Endothelial cell of umbilical vein (primary cell): ENCODE results near the gene TTC9B. TPM values are rescaled to one million over a fixed set of nuclear protein-coding genes. Genes with fewer than 3 reads are reported as not detected.

Source experiments
- BruUV-seq: library from RNA; stranded (reverse); fragments of 400-500 nt; replicated peaks from 2 replicates; lab custom pipeline; 2021; lab: Mats Ljungman, UMichigan
- CTCF ChIA-PET: fragments of 300-600, 350-600 bp; sonication (Branson Sonifier 250); formaldehyde crosslinking; loops from one replicate; lab custom pipeline; 2021; ENCODE audit warnings: antibody characterized with exemption, inconsistent platforms; lab: Charles Lee
- POLR2A ChIA-PET: fragments of 300-600, 350-600 bp; sonication (Branson Sonifier 250); formaldehyde crosslinking; loops from one replicate; lab custom pipeline; 2021; ENCODE audit warnings: antibody characterized with exemption, inconsistent platforms; lab: Charles Lee
- DNase-seq: peaks from one replicate; pipeline ENCODE4 v3.0.0-alpha.2; 2011; ENCODE audit warnings: low read depth, low spot score
- FAIRE-seq: peaks from 2 replicates; lab custom pipeline; 2011; peaks lifted over from hg19 to GRCh38; lab: Jason Lieb, UNC
- H2AFZ ChIP-seq: 2 replicates; pipeline ENCODE4 v1.6.0; 2012; ENCODE audit warnings: low read depth, low read length, control low read depth, inconsistent platforms
- H3K27ac ChIP-seq: 2 replicates; pipeline ENCODE4 v1.5.1; 2011; ENCODE audit warnings: low read depth, mild to moderate bottlenecking, control low read depth, low read length, moderate library complexity; ENCODE audit not compliant: insufficient read depth
- H3K27me3 ChIP-seq, 2 experiments: 2 replicates each; pipeline versions ENCODE4 v1.6.0 to v1.6.1; 2011; ENCODE audit warnings: low read length in 2 of 2, mixed read lengths in 1 of 2; ENCODE audit not compliant: control insufficient read depth in 2 of 2, insufficient read depth in 2 of 2
- H3K36me3 ChIP-seq, 2 experiments: 2 replicates in 1 of 2; 3 replicates in 1 of 2; pipeline ENCODE4 v1.5.1; 2011; ENCODE audit warnings: low read length in 2 of 2, mild to moderate bottlenecking in 1 of 2, moderate library complexity in 1 of 2; ENCODE audit not compliant: control insufficient read depth in 2 of 2, insufficient read depth in 2 of 2; ENCODE audit errors: extremely low read depth in 1 of 2
- H3K4me1 ChIP-seq: 3 replicates; pipeline ENCODE4 v1.5.1; 2011; ENCODE audit warnings: mild to moderate bottlenecking, low read length; ENCODE audit not compliant: control insufficient read depth, insufficient read depth; ENCODE audit errors: extremely low read depth
- H3K4me2 ChIP-seq: 2 replicates; pipeline ENCODE4 v1.6.1; 2011; ENCODE audit warnings: low read length, control low read depth, mixed read lengths; ENCODE audit not compliant: insufficient read depth
- H3K4me3 ChIP-seq, 3 experiments: fragments of 200-600 bp in 1 of 3; sonication (generic), shearing (Covaris generic) in 1 of 3; replicated peaks in 1 of 3; 2 replicates each; pipeline ENCODE4 v1.5.1; 2011 to 2016; ENCODE audit warnings: control low read depth in 3 of 3, low read length in 3 of 3, mild to moderate bottlenecking in 2 of 3, inconsistent platforms in 1 of 3, low read depth in 1 of 3, moderate library complexity in 1 of 3; ENCODE audit not compliant: insufficient read depth in 1 of 3
- H3K79me2 ChIP-seq: 2 replicates; pipeline ENCODE4 v1.6.0; 2012; ENCODE audit warnings: low read length, inconsistent platforms; ENCODE audit not compliant: control insufficient read depth, insufficient read depth
- H3K9ac ChIP-seq: replicated peaks from 2 replicates; pipeline ENCODE3; 2011; ENCODE audit warnings: low read length, control low read depth; ENCODE audit not compliant: insufficient read depth; ENCODE audit errors: extremely low read depth
- H3K9me1 ChIP-seq: replicated peaks from 3 replicates; pipeline ENCODE4 v1.6.0; 2011; ENCODE audit warnings: mild to moderate bottlenecking, low read length; ENCODE audit not compliant: control insufficient read depth, insufficient read depth; ENCODE audit errors: extremely low read depth
- H3K9me3 ChIP-seq: replicated peaks from 2 replicates; pipeline ENCODE4 v1.5.1; 2012; ENCODE audit warnings: low read length, inconsistent platforms; ENCODE audit not compliant: control insufficient read depth, insufficient read depth
- H4K20me1 ChIP-seq: replicated peaks from 2 replicates; pipeline ENCODE3; 2011; ENCODE audit warnings: mild to moderate bottlenecking, low read length; ENCODE audit not compliant: control insufficient read depth, insufficient read depth; ENCODE audit errors: extremely low read depth
- CTCF ChIP-seq, 2 donors: IDR thresholded peaks; 1 replicate in 1 of 2; 2 replicates in 1 of 2; pipeline ENCODE4 v1.5.1; 2011; ENCODE audit warnings: low read length in 2 of 2, mild to moderate bottlenecking in 2 of 2, moderate library complexity in 2 of 2, control low read depth in 1 of 2, inconsistent platforms in 1 of 2, low read depth in 1 of 2; ENCODE audit not compliant: insufficient read depth in 1 of 2; ENCODE audit errors: extremely low read depth in 1 of 2
- EZH2 ChIP-seq: IDR thresholded peaks from 2 replicates; pipeline ENCODE4 v1.6.1; 2012; ENCODE audit warnings: borderline replicate concordance, low read depth, mild to moderate bottlenecking, moderate library complexity, low read length, inconsistent platforms; ENCODE audit not compliant: severe bottlenecking
- FOS ChIP-seq: IDR thresholded peaks from 2 replicates; pipeline ENCODE4 v1.6.1; 2011; ENCODE audit warnings: mild to moderate bottlenecking, low read length, moderate library complexity, borderline replicate concordance; ENCODE audit not compliant: insufficient read depth
- GATA2 ChIP-seq: IDR thresholded peaks from 2 replicates; pipeline ENCODE4 v1.7.0; 2011; ENCODE audit warnings: low read depth, mild to moderate bottlenecking, moderate library complexity, mixed read lengths, low read length; ENCODE audit not compliant: insufficient read length, insufficient read depth
- JUN ChIP-seq: IDR thresholded peaks from 2 replicates; pipeline ENCODE4 v1.6.1; 2011; ENCODE audit warnings: borderline replicate concordance, low read depth; ENCODE audit not compliant: insufficient read length, insufficient read depth
- MYC ChIP-seq: IDR thresholded peaks from one replicate; pipeline ENCODE4 v1.6.1; 2011; ENCODE audit warnings: mild to moderate bottlenecking, low read depth, low read length
- POLR2A ChIP-seq: IDR thresholded peaks from 2 replicates; pipeline ENCODE4 v1.6.1; 2012; ENCODE audit warnings: low read depth, mild to moderate bottlenecking, control low read depth, low read length
- POLR2AphosphoS5 ChIP-seq: IDR thresholded peaks from 2 replicates; pipeline ENCODE4 v1.6.1; 2012; ENCODE audit warnings: low read depth, mild to moderate bottlenecking, control low read depth, low read length, moderate library complexity; ENCODE audit not compliant: insufficient read depth
- dilution Hi-C: fragments of 300-500 bp; cut with MboI; formaldehyde crosslinking; loops from one replicate; pipeline ENCODE4 v1.15.0; 2019; ENCODE audit warnings: low sequenced_read_pairs; ENCODE audit not compliant: extremely low pct_ligation_motif_present
- intact Hi-C: fragments of 100-400 bp; cut with micrococcal nuclease; formaldehyde crosslinking; loops from one replicate; pipeline ENCODE4 v1.10.0; 2022
- polyA plus RNA-seq, 4 experiments: library from polyadenylated mRNA; depleted of rRNA in 3 of 4; stranded (reverse) in 3 of 4; unstranded in 1 of 4; fragments of >200 nt; gene quantifications; 2 replicates each; pipeline versions ENCODE4 v1.2.1 to v1.2.3, GENCODE V29; 2011 to 2012; ENCODE audit warnings: missing spikeins in 1 of 4
- total RNA-seq: library from RNA; stranded (reverse); gene quantifications from 2 replicates; pipeline ENCODE4 v1.2.3, GENCODE V29; 2021
- TF ChIP-seq, protein P1 (sequence below): IDR thresholded peaks from 2 replicates; pipeline ENCODE4 v1.6.1; 2011; ENCODE audit not compliant: insufficient read depth, insufficient read length

TTC9B gene
- total and polyA plus RNA-seq, 2 donors (not counting 3 experiments of a cell fraction or from before 2014, with no cell fraction given), result not detected

- Histone ChIP-seq H3K4me3 (no peak overlapping the region), H3K4me1 (peaks cover 23% of the 10 kb centered on the region), H3K4me2 (no peak overlapping the region), H4K20me1 (no peaks in the 10 kb centered on the region), H2AFZ (no peak overlapping the region), H3K9ac (no peak overlapping the region), H3K27me3 (peaks cover 22 to 30% of the 10 kb centered on the region in 2 experiments), H3K36me3 (no peaks in the 10 kb centered on the region), H3K79me2 (no peaks in the 10 kb centered on the region), H3K27ac (no peak overlapping the region), H3K9me3 (no peaks in the 10 kb centered on the region), H3K9me1 (no peaks in the 10 kb centered on the region)
- dilution Hi-C loops, result no loop called here
- TF ChIP-seq FOS (peak; percentile 61), JUN (no peak)
- ChIA-PET CTCF (no interaction called here), POLR2A (no interaction called here)
- intact Hi-C loops, result no loop called here
- FAIRE-seq (peak; percentile 77), DNase-seq (no peak)
- no TSS peak for BruUV-seq
Measured at GRCh38 chr19:40229484-40229883, 11.3 kb upstream of the TTC9B start.

- BruUV-seq, result no TSS peak
- Histone ChIP-seq H3K79me2 (no peaks in the 10 kb centered on the region), H3K4me2 (no peak overlapping the region), H2AFZ (no peak overlapping the region), H3K4me3 (no peak overlapping the region), H3K27ac (no peak overlapping the region), H3K9me3 (no peaks in the 10 kb centered on the region), H3K9ac (no peak overlapping the region), H3K9me1 (no peaks in the 10 kb centered on the region), H3K27me3 (peaks cover 23 to 35% of the 10 kb centered on the region in 2 experiments), H4K20me1 (no peaks in the 10 kb centered on the region), H3K36me3 (no peaks in the 10 kb centered on the region), H3K4me1 (peaks cover 23% of the 10 kb centered on the region)
- ChIA-PET POLR2A (no interaction called here), CTCF (no interaction called here)
- TF ChIP-seq POLR2AphosphoS5, result no peak
- TF ChIP-seq EZH2, result no peak
- no peak for TF ChIP-seq MYC
- TF ChIP-seq JUN, result no peak
- TF ChIP-seq CTCF (IDR thresholded peaks at IDR 0.05; ENCODE audit: extremely low read depth in 1 of 2, insufficient read depth in 1 of 2, low read depth in 1 of 2, low read length in 2 of 2), result no peak
- TF ChIP-seq FOS, result no peak
- TF ChIP-seq POLR2A, result no peak
- TF ChIP-seq GATA2, result no peak
- TF ChIP-seq, protein P1, sequence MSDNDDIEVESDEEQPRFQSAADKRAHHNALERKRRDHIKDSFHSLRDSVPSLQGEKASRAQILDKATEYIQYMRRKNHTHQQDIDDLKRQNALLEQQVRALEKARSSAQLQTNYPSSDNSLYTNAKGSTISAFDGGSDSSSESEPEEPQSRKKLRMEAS, result no peak
- dilution Hi-C loops (no loop called here), intact Hi-C loops (no loop called here)
- FAIRE-seq (no peak), DNase-seq (no peak)
Measured at GRCh38 chr19:40228863-40229262, 10.7 kb upstream of the TTC9B start.
